GM18502 (cell line): ENCODE measurements around the gene ERP27.

Source experiments
- ATAC-seq: cut with Tn5 transposase; IDR thresholded peaks from one replicate; pipeline ENCODE4 v1.9.1; 2021; ENCODE audit warnings: mild to moderate bottlenecking; ENCODE audit not compliant: unreplicated experiment, poor library complexity

The ERP27 gene

DNA sequence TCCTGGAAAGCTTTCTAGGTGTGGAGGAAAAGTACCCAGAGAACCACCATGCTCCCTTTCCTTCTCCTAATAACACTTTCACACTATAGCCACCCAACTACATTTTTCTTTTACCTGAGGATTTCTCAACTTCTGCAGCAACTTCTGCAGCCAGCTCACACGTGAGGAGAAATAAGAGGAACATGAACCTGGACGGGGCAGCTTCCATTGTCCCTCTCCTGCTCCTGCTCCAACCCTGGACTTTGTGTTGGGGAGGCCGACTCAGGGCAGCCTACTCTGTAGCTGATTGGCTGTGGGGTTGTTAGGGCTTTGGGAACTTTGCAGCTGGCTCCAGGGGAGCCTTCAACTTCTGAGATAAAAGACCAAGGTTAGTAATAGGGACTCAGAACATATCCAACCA lies at the start of gene ERP27:
Gene ERP27 (minus strand): TSS at position 237 of the 400 bp plus-strand sequence. CDS start 29 bp downstream, at position 208.
- no peak for ATAC-seq

GRCh38 chr12:14988035-14988434 lies 49.7 kb upstream of the ERP27 start:
- ATAC-seq = no peak

DNA sequence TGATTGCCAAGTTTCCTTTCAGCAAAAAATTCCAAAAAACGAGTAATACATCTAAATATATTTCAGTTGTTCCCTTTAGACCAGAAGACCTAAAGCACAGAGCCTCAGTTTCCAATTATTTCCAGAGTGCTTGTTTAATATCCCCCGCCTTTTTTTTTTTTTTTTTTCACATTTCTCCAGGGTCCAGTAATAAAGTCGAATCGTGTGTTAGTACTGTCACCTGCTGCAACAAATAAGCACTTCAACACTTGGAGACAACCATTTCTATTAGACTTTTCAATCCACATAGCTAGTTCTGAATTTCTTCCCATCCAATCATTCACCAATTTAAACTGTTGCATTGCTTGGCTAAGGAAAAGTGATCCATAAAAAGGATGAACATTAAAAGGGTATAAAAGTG lies 48.1 kb upstream of the ERP27 start:
- no peak for ATAC-seq

- ATAC-seq = no peak
Observed at GRCh38 chr12:14984766-14985285, 46.5 kb upstream of the ERP27 start.

DNA sequence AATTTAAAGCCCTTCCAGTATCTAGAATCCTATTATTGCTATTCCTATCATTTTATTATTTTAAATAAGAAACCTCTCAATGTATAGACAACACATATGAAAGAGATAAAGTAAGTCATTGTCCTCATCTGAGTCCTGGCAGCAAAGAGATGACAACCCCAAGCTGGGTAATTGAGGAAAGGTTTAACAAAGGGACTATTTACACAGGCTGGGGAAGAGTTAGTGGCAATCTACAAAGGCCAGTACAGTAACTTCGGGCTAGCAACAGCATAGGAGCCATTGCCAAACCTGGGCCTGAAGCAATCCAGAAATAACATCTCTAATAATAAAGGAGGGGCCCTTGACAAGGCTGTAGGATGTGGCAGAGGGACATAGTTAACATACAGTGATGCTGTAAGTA lies 45.7 kb upstream of the ERP27 start:
- ATAC-seq = no peak

GRCh38 chr12:14982991-14983390 lies 44.7 kb upstream of the ERP27 start:
- no peak for ATAC-seq

- ATAC-seq = no peak
Observed at GRCh38 chr12:14982562-14982961, 44.2 kb upstream of the ERP27 start.

- ATAC-seq = peak; percentile 54
Observed at GRCh38 chr12:14981049-14981448, 42.7 kb upstream of the ERP27 start.

DNA sequence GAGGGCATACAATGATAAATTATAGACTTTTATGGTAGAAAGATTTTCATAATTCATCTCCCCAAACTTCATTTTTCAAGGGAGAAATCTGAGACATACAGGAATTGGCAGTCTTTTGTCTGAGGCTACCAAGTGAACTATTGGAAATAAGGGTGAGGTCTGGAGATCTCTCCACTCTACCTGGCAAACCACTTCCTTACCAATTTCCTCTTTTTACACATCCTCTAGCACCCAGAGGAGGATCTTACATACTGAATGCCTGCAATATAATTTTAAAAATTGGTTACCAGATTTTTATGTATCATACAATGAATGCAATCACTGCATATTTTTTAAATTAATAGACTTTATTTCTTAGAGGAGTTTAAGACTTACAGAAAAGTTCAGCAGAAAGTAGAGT lies 41.1 kb upstream of the ERP27 start:
- ATAC-seq = no peak

DNA sequence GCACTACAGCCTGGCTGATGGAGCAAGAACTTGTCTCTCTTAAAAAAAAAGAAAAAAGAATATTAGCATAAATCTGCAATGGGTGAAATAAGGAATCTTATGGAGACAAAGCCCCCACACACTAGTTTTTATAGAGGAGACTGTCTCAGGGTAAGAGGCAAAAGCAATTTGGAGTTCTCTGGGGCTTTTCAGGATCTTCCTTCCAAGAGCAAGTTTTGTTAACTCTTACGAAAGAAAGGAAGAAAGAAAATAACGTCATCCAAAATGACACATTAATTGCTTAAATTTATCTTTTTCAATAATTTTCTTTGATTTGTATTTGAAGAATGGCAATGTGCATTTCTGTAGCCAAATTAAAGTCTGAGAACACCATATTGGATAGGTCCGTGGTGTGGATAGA lies 38.3 kb upstream of the ERP27 start:
- no peak for ATAC-seq

DNA sequence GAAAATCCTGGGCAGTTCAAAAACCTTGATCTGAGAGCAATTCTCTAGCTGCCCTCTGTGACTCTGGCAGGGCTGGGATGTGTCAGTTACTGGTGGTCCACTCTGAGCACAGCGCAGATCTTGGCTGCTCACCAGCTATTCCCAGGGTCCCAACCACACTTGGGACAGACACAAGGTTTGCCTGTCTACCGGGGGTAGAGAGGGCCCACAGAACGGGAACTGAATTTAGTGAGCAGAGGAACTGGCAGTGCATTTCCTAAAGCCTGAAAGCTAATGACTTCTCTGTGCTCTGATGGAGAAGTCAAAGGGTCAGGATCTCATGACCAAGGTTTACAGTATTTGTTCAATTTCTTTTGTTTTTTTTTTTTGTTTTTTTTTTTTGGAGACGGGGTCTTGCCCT lies 37.1 kb upstream of the ERP27 start:
- no peak for ATAC-seq

- ATAC-seq = no peak
Observed at GRCh38 chr12:14974633-14975032, 36.3 kb upstream of the ERP27 start.

GRCh38 chr12:14972816-14973215 lies 34.5 kb upstream of the ERP27 start, which contains the start of gene PDE6H:
PDE6H (plus strand) TSS chr12:14973042; CDS start chr12:14978013, 4,971 bp downstream.
- ATAC-seq = no peak

DNA sequence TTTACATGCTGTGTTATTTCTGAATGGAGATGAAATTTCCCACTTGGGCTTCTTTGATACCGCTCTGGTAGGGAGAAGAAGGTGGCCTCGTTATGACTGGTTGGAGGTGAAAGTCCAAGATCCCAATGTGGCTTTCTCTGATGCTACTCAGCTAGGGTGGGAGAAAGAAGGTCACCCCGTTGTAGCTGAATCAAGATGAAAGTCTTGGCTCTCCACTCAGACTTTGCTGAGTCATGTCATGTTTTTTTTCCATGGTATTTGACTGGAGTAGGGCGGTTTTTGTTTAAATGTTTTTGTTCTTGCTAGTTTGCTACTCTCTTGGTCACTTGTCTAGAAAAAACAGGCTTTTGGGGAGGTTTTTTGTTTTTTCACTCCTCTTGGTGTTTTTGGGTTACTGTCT lies 32.1 kb upstream of the ERP27 start:
- no peak for ATAC-seq

DNA sequence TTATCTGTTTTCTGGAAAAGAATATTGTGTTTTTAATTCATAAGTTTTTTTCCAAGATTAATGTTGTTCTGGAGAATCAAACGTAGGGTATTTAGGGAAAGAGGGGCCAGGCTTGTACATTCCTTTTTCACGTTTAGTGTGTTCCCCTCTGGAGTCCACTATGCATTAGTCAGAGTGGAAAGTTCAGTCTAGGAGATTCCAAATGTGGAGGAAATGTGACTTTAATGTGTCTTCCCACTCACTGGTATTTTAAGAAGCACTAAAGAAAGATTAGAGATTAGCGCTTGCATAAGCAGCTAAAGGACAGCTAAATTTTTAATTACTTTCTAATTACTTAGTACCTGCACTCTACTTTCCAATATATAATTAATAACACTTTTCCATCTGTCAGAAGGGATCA lies 30.1 kb upstream of the ERP27 start:
- ATAC-seq = no peak

DNA sequence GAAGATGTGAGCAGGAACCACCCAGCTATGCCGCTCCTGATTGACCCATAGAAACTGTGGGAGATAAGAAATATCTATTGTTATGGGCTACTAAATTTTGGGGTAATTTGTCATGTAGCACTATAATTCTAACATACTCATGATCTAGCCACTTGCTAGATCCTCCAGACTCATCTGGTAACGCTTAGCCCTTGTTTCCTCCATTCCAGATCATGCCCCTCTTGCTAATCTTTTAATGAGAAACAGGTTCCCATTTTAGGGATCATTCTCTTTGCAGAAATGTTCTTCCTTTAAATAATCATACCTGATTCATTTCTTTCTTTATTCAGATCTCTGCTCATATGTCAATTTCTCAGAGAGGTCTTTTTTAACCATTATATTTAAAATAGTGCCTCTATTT lies 26.9 kb upstream of the ERP27 start:
- ATAC-seq = no peak

- ATAC-seq = no peak
Observed at GRCh38 chr12:14964406-14964805, 26.1 kb upstream of the ERP27 start.

DNA sequence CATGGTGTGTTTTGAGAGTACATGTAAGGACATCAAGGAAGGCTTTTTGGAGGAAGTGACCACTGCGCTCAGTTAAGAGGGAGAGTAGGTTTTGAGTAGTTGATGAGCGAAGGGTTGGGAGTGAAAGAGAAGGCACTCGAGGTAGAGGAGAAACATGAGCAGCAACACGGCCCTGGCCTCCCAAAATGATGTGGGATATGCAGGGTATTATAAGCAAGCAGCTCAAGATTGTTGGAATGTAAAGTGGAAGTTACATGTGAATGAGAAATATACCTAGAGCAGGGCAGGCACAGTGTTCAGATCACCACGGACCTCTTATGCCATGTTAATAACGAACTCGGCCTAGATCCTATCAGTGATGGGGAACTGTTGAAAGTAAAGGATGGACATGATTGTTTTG lies 25.2 kb upstream of the ERP27 start:
- no peak for ATAC-seq

- ATAC-seq = no peak
Observed at GRCh38 chr12:14962797-14963196, 24.5 kb upstream of the ERP27 start.

DNA sequence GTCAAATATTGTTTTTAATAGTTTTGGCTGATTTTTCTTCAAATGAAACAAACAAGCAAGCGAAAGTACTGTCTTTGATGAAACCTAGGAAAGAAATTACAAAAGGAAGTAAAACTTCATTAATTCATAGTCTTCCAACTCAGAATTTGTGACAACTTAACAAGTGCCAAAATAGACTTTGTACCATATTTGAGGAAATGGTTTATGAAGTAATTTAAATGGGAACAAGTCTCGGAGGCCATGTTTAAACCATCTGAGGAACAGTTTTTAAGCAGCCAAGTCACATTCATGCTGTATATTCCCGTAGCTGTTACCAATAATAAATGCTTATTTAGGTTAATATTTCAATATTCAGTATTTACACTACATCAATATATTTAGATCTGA lies 23.8 kb upstream of the ERP27 start:
- no peak for ATAC-seq

DNA sequence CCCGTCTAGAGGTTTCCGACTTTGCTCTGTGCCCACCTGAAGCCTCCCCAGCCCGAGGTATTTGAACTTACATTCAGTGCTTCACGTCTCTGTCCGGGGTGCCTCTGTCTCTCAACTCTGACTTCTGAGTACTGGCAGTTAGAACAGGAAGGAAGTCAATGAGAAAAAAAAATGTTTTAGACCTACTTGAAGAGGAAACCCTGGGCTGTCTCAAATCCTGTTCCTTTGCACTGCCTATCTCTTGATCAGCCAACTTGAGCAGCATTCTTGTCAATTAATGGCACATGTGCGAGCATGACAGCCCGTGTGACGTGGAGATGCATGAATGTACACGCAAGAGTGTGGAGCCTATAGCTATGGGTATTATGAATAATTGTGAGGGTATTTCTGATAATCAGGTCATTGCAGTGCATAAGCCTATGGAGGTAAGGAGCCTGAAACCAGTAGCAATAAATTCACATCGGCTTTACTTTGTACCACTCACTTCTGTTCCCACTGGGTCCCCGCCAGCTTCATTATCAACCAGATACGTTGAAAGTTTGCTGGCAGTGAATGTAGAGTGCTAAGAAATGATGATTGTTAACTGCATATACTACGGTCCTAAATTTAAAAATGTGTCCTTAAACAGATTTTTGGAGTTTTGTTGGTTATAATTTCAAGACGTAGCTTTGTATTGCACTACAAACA lies 23.3 kb upstream of the ERP27 start, which contains the start of gene ARHGDIB:
Gene ARHGDIB (minus strand): TSS at position 136 of the 687 bp plus-strand sequence. CDS start 10,889 bp downstream, outside the sequence.
- peak; percentile 73 for ATAC-seq
